GM13976 (cell line): Measurements from ENCODE around the gene HSD17B2.

Source experiments
- DNase-seq: peaks from one replicate; pipeline ENCODE4 v3.0.0; 2012; ENCODE audit warnings: low spot score
- CTCF ChIP-seq: IDR thresholded peaks from 2 replicates; pipeline ENCODE4 v1.5.1; 2012; ENCODE audit warnings: borderline replicate concordance, mild to moderate bottlenecking; ENCODE audit not compliant: insufficient read depth; ENCODE audit errors: extremely low read depth, missing control alignments, control extremely low read depth
- in situ Hi-C: fragments of 300-500 bp; cut with MboI; formaldehyde crosslinking; loops from one replicate; pipeline ENCODE4 v1.12.0; 2022; ENCODE audit warnings: low sequenced_read_pairs, mixed read lengths, inconsistent platforms; ENCODE audit not compliant: unreplicated experiment

Gene HSD17B2

GRCh38 chr16:82119405-82119804 lies 84.4 kb downstream of the HSD17B2 start:
- DNase-seq: no peak
- TF ChIP-seq CTCF: no peak
- in situ Hi-C loops: no loop called here

GRCh38 chr16:82124651-82125050 lies 89.6 kb downstream of the HSD17B2 start:
- DNase-seq: no peak
- in situ Hi-C loops: no loop called here
- no peak for TF ChIP-seq CTCF

GRCh38 chr16:82129881-82130280 lies 94.8 kb downstream of the HSD17B2 start:
- in situ Hi-C loops: no loop called here
- no peak for TF ChIP-seq CTCF
- DNase-seq: no peak

- in situ Hi-C loops: no loop called here
- no peak for TF ChIP-seq CTCF
- DNase-seq: no peak
These were observed 98.7 kb downstream of the HSD17B2 start for GRCh38 chr16:82133798-82134197.

- no peak for DNase-seq
- no peak for TF ChIP-seq CTCF
- in situ Hi-C loops: no loop called here
These were observed 99.8 kb downstream of the HSD17B2 start for GRCh38 chr16:82134846-82135245.

- DNase-seq: no peak
- no peak for TF ChIP-seq CTCF
- in situ Hi-C loops: no loop called here
These were observed 100.8 kb downstream of the HSD17B2 start for GRCh38 chr16:82135844-82136243.
